Measurements from ENCODE around the gene PCDHA4. TPM values are rescaled to one million over a fixed set of nuclear protein-coding genes. Genes with fewer than 3 reads are reported as not detected.

The PCDHA4 gene
- total and polyA plus RNA-seq, 2 of the 13 experiments (the other 11 are each of a cell fraction or from before 2014, with no cell fraction given) = not detected

- TF ChIP-seq ZNF331 (CRISPR knock-in tag; IDR thresholded peaks at IDR 0.05) = no peak
- TF ChIP-seq STAG1 (CRISPR knock-in tag; IDR thresholded peaks at IDR 0.05) = peak; percentile 59
- TF ChIP-seq, protein P1, sequence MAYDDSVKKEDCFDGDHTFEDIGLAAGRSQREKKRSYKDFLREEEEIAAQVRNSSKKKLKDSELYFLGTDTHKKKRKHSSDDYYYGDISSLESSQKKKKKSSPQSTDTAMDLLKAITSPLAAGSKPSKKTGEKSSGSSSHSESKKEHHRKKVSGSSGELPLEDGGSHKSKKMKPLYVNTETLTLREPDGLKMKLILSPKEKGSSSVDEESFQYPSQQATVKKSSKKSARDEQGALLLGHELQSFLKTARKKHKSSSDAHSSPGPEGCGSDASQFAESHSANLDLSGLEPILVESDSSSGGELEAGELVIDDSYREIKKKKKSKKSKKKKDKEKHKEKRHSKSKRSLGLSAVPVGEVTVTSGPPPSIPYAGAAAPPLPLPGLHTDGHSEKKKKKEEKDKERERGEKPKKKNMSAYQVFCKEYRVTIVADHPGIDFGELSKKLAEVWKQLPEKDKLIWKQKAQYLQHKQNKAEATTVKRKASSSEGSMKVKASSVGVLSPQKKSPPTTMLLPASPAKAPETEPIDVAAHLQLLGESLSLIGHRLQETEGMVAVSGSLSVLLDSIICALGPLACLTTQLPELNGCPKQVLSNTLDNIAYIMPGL (CRISPR knock-in tag; IDR thresholded peaks at IDR 0.05; ENCODE audit: borderline replicate concordance in 1 of 2, low read depth in 1 of 2) = 0 out of 4 replicates have a peak, but pooled peaks of 1 of the 2 experiments have one; percentile 38
- no peak for TF ChIP-seq TEAD2 (CRISPR knock-in tag; IDR thresholded peaks at IDR 0.05)
- TF ChIP-seq SRSF9 (IDR thresholded peaks at IDR 0.05; ENCODE audit: borderline replicate concordance, insufficient read depth, low read depth, low read length, poor library complexity, severe bottlenecking) = no peak
- TF ChIP-seq NAIF1 (CRISPR knock-in tag; IDR thresholded peaks at IDR 0.05; ENCODE audit: borderline replicate concordance) = no peak
- no peak for TF ChIP-seq PHF8 (CRISPR knock-in tag; IDR thresholded peaks at IDR 0.05)
- no peak for TF ChIP-seq ZNF619 (CRISPR knock-in tag; IDR thresholded peaks at IDR 0.05)
- TF ChIP-seq ZNF703 (CRISPR knock-in tag; IDR thresholded peaks at IDR 0.05; ENCODE audit: borderline replicate concordance) = no peak
- no peak for TF ChIP-seq MXI1 (IDR thresholded peaks at IDR 0.05; ENCODE audit: borderline replicate concordance, low read depth, low read length)
- no peak for TF ChIP-seq ZNF407 (CRISPR knock-in tag; IDR thresholded peaks at IDR 0.05; ENCODE audit: not compliant biosample characterization)
- no peak for TF ChIP-seq ZNF570 (CRISPR knock-in tag; IDR thresholded peaks at IDR 0.05; ENCODE audit: borderline replicate concordance)
- TF ChIP-seq ELF1 (CRISPR knock-in tag; IDR thresholded peaks at IDR 0.05) = 0 out of 2 replicates have a peak, but pooled peaks have one; percentile 21
- TF ChIP-seq, protein P2, sequence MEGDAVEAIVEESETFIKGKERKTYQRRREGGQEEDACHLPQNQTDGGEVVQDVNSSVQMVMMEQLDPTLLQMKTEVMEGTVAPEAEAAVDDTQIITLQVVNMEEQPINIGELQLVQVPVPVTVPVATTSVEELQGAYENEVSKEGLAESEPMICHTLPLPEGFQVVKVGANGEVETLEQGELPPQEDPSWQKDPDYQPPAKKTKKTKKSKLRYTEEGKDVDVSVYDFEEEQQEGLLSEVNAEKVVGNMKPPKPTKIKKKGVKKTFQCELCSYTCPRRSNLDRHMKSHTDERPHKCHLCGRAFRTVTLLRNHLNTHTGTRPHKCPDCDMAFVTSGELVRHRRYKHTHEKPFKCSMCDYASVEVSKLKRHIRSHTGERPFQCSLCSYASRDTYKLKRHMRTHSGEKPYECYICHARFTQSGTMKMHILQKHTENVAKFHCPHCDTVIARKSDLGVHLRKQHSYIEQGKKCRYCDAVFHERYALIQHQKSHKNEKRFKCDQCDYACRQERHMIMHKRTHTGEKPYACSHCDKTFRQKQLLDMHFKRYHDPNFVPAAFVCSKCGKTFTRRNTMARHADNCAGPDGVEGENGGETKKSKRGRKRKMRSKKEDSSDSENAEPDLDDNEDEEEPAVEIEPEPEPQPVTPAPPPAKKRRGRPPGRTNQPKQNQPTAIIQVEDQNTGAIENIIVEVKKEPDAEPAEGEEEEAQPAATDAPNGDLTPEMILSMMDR (CRISPR knock-in tag; IDR thresholded peaks at IDR 0.05) = peak; percentile 65
- no peak for TF ChIP-seq ZNF264 (CRISPR knock-in tag; IDR thresholded peaks at IDR 0.05)
These were observed 34.4 kb downstream of the PCDHA4 start, which contains the start of gene PCDHA8 (continued) for GRCh38 chr5:140840978-140841962.

Data from HepG2 (cell line).